Aorta (tissue), 5 donors: ENCODE measurements around the gene SFTA2. TPM values are rescaled to one million over a fixed set of nuclear protein-coding genes. Genes with fewer than 3 reads are reported as not detected.

Experiments
- ATAC-seq: fragments of 200-7000 bp; cut with Tn5 transposase; one replicate; pipeline ENCODE4 v1.9.1; 2022; ENCODE audit warnings: moderate library complexity; ENCODE audit not compliant: low FRiP score
- DNase-seq, 2 donors: peaks; one replicate each; pipeline ENCODE4 v3.0.0-alpha.2; 2020
- H3K27ac ChIP-seq, 2 donors: one replicate each; pipeline ENCODE4 v1.5.1; 2013; ENCODE audit warnings: low read length in 2 of 2, mild to moderate bottlenecking in 2 of 2, moderate library complexity in 2 of 2, control low read depth in 1 of 2, inconsistent platforms in 1 of 2, low read depth in 1 of 2
- H3K27me3 ChIP-seq, 2 donors: one replicate each; pipeline ENCODE4 v1.6.1; 2013; ENCODE audit warnings: control low read depth in 1 of 2, low read length in 1 of 2, mild to moderate bottlenecking in 1 of 2, moderate library complexity in 1 of 2; ENCODE audit not compliant: insufficient read depth in 2 of 2, control insufficient read depth in 1 of 2
- H3K36me3 ChIP-seq, 2 donors: one replicate each; pipeline ENCODE4 v1.6.1; 2013; ENCODE audit warnings: control low read depth in 1 of 2, low read length in 1 of 2, mild to moderate bottlenecking in 1 of 2; ENCODE audit not compliant: insufficient read depth in 2 of 2, control insufficient read depth in 1 of 2
- H3K4me1 ChIP-seq, 2 donors: one replicate each; pipeline ENCODE4 v1.6.1; 2013; ENCODE audit warnings: low read length in 2 of 2, control low read depth in 1 of 2, mild to moderate bottlenecking in 1 of 2, moderate library complexity in 1 of 2; ENCODE audit not compliant: insufficient read depth in 2 of 2, control insufficient read depth in 1 of 2
- H3K4me3 ChIP-seq, 2 donors: one replicate each; pipeline ENCODE4 v1.5.1; 2013; ENCODE audit warnings: low read length in 2 of 2, control low read depth in 1 of 2, mild to moderate bottlenecking in 1 of 2
- H3K9me3 ChIP-seq: one replicate; pipeline ENCODE4 v1.6.1; 2013; ENCODE audit warnings: mild to moderate bottlenecking, low read length; ENCODE audit not compliant: control insufficient read depth
- WGBS, 2 donors: extraction: QIAGEN DNeasy Blood & Tissue Kit; methylation state at CpG; one replicate each; pipeline ENCODE4 v1.1.7; 2013; 5-methylcytosine and 5-hydroxymethylcytosine counted together
- intact Hi-C, 2 donors: fragments of 100-400 bp; cut with DNase I; formaldehyde crosslinking; loops; one replicate each; pipeline versions ENCODE4 v1.14.2 to v1.15.0; 2022
- polyA plus RNA-seq, 2 donors: library from polyadenylated mRNA; stranded (reverse); fragments of 200-250 nt; gene quantifications; one replicate each; pipeline ENCODE4 v1.2.3, GENCODE V29; 2013
- total RNA-seq, 2 donors: library from RNA; stranded (reverse); fragmentation: NEBNext Ultra II Directional; extraction: Animal tissue kit (Norgen Biotek cat#: 25700); gene quantifications; one replicate each; pipeline ENCODE4 v1.2.1, GENCODE V29; 2021
- donor health status: healthy with polysubstance abuse.
- donor health status: Bipolar disorder and iron deficiency.
- donor health status: DM: no; HTN: no; CAD: no.
- donor health status: DM: no; HTN: no; CAD: no.
- donor health status: DM: yes; HTN: yes; CAD: no.

SFTA2 gene
- total and polyA plus RNA-seq, 4 donors: 2.4 TPM; not detected in 3

DNA sequence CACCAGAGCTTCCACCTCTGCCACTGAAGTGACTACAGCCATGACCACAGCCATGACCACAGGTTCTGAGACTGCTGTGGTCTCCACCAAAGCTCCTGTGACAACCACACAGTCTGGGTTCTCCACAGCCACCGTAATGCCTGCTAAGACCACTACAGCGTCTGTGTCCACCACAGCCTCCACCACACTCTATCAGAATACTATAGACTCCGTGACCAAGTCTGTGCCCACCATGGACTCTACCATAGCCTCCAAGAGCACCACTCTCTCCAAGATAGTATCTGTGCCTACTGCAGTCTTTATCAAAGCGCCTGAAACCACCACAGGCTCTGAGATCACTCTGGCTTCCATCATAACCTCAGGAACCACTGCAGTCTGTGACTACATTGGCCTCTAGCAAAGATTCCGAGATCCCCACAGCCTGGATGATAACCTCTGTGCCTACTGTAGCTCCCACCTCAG lies 33.2 kb upstream of the SFTA2 start:
- peaks cover 0 to 1% of the 10 kb centered on the region in 2 donors for H3K27me3 ChIP-seq
- WGBS, 2 donors: 83 to 87% methylated on average over 5 of the region's 5 CpGs
- no peaks in the 10 kb centered on the region for H3K9me3 ChIP-seq
- H3K36me3 ChIP-seq: no peaks in the 10 kb centered on the region
- intact Hi-C loops: no loop called here
- no peak overlapping the region for H3K4me3 ChIP-seq
- H3K4me1 ChIP-seq: no peaks in the 10 kb centered on the region
- no peak overlapping the region for H3K27ac ChIP-seq
- no peak for ATAC-seq
- no peak for DNase-seq

DNA sequence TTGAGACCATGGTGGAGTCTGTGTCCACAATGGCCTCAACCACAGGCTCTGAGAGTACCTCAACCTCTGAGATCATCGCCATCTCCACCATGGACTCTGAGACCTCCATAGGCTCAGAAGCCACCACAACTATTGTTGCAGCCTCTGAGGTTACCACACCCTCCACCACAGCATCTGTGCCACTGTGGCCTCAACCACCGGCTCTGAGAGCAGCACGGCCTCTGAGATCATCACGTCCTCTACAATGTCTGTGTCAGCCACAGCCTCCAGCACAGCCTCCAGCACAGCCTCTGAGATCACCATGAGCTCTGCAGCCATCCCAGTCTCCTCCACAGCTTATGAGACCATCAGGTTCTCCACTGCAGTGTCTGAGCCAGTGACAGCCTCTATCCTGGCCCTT lies 32.1 kb upstream of the SFTA2 start:
- H3K27me3 ChIP-seq: peaks cover 0 to 1% of the 10 kb centered on the region in 2 donors
- DNase-seq (no peak), ATAC-seq (no peak)
- H3K9me3 ChIP-seq: no peaks in the 10 kb centered on the region
- no peaks in the 10 kb centered on the region for H3K4me1 ChIP-seq
- H3K36me3 ChIP-seq: no peaks in the 10 kb centered on the region
- intact Hi-C loops: no loop called here
- H3K4me3 ChIP-seq: no peak overlapping the region
- no peak overlapping the region for H3K27ac ChIP-seq
- 92 to 93% methylated on average over 4 of the region's 4 CpGs for WGBS, 2 donors

DNA sequence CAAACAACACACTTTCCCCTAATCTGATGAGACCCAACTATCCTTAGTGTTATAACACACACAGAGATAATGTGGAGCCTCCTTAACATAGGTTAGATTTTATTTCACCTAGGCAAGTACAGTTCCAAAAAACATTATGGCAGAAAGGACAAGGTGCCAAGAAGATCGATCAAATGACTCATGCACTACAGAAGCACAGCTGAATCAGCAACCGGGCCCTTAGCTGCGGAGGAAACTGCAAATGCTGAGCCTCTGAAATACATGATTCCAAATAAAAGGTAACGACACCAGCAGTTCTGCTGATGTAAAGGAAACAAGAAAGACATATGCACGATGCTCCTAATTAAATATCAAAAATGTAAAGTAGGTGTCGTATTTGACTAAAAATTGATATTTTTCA lies 31.7 kb upstream of the SFTA2 start:
- Histone ChIP-seq H3K36me3 (no peaks in the 10 kb centered on the region), H3K27ac (no peak overlapping the region), H3K4me3 (no peak overlapping the region), H3K9me3 (no peaks in the 10 kb centered on the region), H3K4me1 (no peaks in the 10 kb centered on the region), H3K27me3 (peaks cover 0 to 1% of the 10 kb centered on the region in 2 donors)
- WGBS, 2 donors: 69 to 71% methylated on average over 6 of the region's 6 CpGs
- DNase-seq (no peak), ATAC-seq (no peak)
- intact Hi-C loops: no loop called here

DNA sequence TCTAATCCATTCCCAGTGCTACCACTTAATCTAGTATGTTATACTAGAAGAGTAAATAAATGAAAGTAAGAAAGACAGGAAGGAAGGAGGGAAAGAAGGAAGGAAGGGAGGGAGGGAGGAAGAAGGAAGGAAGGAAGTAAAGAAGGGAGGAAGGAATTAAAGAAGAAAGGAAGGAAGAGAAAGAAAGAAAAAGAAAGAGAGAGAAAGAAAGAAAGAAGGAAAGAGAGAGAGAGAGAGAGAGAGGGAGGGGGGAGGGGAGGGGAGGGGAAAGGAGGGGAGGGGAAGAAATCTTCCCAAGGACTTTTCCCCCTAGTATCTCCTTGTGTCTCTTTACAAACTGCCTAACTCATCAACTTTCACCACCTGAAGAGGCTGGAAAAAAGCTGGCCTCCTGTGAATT lies 30.7 kb upstream of the SFTA2 start:
- Histone ChIP-seq H3K9me3 (no peaks in the 10 kb centered on the region), H3K36me3 (no peaks in the 10 kb centered on the region), H3K4me3 (no peak overlapping the region), H3K4me1 (no peaks in the 10 kb centered on the region), H3K27ac (no peak overlapping the region), H3K27me3 (peaks cover 0 to 1% of the 10 kb centered on the region in 2 donors)
- ATAC-seq (no peak), DNase-seq (no peak)
- intact Hi-C loops: no loop called here

DNA sequence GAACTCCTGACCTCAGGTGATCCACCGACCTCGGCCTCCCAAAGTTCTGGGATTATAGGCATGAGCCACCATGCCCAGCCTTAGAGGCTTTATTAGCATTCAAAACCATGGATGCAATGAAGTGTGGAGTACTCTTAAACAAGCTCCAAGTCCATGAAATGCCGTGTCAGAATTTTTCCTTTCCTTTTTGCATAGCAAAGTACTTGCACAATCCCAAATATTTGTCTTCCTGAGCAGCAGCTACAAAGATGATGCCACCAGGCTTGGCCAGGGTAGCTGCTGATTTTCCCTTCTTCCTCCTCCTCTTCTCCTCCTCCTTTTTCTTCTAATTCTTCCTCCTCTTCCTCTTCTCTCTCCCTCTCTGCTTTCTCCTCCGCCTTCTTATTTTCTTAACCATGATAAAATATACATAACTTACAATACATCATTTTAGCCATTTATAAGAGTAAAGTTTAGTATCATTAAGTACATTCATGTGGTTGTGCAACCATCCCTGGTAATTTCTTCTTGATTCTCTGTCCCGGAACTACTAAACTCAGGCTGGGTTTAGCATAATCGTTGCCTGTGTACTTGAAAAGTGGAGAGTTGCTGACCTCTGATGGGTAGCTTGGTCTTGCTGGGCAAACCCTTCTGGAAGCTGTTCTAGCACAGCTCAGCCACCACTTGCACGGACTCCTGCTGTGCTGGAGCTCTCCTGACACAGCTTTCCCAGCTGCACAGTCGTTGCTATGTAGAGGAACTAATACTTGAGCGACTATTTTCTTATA lies 29.1 kb upstream of the SFTA2 start:
- Histone ChIP-seq H3K4me1 (no peaks in the 10 kb centered on the region), H3K9me3 (no peaks in the 10 kb centered on the region), H3K27me3 (peaks cover 0 to 1% of the 10 kb centered on the region in 2 donors), H3K36me3 (no peaks in the 10 kb centered on the region), H3K4me3 (no peak overlapping the region), H3K27ac (no peak overlapping the region)
- intact Hi-C loops: no loop called here
- DNase-seq: no peak
- ATAC-seq: no peak
- WGBS, 2 donors: 53 to 55% methylated on average over 9 of the region's 9 CpGs

DNA sequence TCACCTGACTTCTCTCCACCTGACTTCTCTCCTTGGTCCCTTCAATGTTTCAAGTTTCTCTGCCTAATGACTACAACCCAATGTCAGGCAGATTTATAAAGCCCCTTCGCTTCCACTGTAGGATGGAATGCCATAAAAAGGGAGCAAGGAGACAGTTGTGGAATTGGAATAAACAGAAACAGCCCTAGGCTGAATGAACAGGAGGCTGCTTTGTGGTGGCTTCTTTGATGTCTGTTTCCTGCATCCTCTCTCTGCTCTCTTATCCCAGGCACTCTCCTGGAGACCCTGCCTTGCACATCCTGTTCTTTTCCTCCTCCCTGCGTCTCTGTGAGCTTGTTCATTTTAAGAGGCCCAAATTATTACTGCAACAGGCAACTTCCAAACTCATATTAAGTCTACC lies 25.7 kb upstream of the SFTA2 start:
- no peak overlapping the region for H3K27ac ChIP-seq
- no peaks in the 10 kb centered on the region for H3K9me3 ChIP-seq
- no peak overlapping the region for H3K4me3 ChIP-seq
- ATAC-seq (no peak), DNase-seq (no peak)
- intact Hi-C loops: no loop called here
- H3K4me1 ChIP-seq: no peaks in the 10 kb centered on the region
- WGBS, 2 donors: 83 to 97% methylated on average over 2 of the region's 2 CpGs
- H3K27me3 ChIP-seq: peaks cover 0 to 1% of the 10 kb centered on the region in 2 donors
- H3K36me3 ChIP-seq: no peaks in the 10 kb centered on the region

DNA sequence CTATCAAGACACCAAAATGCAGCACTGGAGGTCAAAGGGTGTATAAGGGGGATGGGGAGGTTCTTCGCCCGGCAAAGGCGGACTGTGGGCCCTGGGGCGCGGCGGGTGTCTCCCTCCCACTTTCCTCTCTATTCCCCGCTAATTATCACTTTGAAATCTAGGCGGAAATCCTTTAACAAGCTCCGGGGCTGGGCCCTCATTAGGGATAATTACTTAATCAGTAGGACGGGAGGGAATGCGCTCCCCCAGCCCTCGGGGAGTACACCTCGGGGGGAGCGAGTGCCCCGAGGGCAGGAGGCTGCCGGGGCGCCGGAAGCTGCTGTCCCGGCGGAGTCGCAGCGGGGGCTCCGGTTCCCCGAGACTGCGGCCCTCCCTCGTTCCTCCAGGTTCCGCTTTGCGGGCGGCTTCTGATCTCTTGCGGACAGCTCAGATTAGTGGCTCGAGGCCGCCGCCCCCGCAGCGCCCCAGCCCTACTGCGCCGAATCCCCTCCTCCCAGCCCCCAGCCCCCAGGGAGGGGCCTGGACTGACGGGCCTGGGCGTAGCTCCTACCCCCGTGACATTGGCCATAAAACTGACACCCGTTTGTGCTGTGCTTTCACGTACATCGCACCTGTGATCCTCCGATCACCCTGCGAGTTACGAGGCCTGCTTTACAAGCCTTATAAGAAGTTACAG lies 23.5 kb upstream of the SFTA2 start:
- ATAC-seq: peak; percentile 89
- H3K27ac ChIP-seq: no peak overlapping the region
- 6% methylated on average over 39 to 46 of the region's 46 CpGs for whole genome bisulfite sequencing, 2 donors
- H3K4me3 ChIP-seq: peak overlapping the region; percentile 6 to 18
- H3K9me3 ChIP-seq: no peaks in the 10 kb centered on the region
- no peaks in the 10 kb centered on the region for H3K4me1 ChIP-seq
- no peaks in the 10 kb centered on the region for H3K36me3 ChIP-seq
- peak; percentile 85 to 90 for DNase-seq
- no peaks in the 10 kb centered on the region for H3K27me3 ChIP-seq
- intact Hi-C loops: no loop called here

DNA sequence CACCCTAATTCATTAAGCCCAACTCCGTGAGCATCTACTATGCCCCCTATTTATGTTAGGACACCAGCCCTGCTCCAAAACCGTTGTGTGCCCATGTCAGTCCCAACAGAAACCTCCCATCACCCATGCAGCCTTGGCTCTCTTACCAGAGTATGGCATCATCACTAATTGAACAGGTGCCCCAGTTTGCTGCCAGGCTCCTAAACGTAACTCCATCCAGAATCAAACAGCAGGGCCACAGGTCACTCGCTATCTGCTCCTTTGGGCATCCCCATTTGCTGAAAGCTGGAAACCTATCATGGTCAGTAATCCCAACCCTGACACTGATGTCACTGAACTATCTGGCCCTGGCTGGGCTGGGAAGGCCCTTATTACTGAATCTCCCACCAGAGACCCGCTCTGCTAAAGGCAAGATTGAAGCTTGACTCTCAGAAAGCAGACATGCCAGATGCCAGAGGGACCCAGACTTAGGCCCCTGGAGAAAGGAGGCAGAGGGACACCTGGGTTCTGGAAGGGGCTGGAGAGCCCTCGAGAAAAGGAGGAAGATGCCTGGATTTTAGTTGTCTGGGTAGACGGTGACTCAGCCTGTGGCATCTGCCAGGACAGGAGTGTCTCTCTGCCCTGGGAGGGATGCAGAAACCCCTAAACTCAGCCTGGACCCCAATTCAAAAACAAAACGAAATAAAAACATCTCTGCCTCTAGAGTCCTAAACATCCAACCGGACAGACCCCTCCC lies 22.8 kb upstream of the SFTA2 start:
- Histone ChIP-seq H3K27me3 (no peaks in the 10 kb centered on the region), H3K36me3 (no peaks in the 10 kb centered on the region), H3K4me3 (no peak overlapping the region), H3K9me3 (no peaks in the 10 kb centered on the region), H3K4me1 (no peaks in the 10 kb centered on the region), H3K27ac (no peak overlapping the region)
- DNase-seq (no peak), ATAC-seq (no peak)
- intact Hi-C loops: no loop called here
- 67 to 74% methylated on average over 9 of the region's 9 CpGs for WGBS, 2 donors
